ENCODE results near the gene FBP2. TPM values are rescaled to one million over a fixed set of nuclear protein-coding genes. Genes with fewer than 3 reads are reported as not detected.
"Not testable (repeated sequence)": the region's sequence is repeated elsewhere in the genome, so short reads cannot be mapped to it uniquely, and the experiment has no call there.

Gene FBP2
- total RNA-seq, 4 donors from 2014 or later: 1.5 TPM; not detected in 3

GRCh38 chr9:94568250-94568889 is 25.3 kb downstream of the FBP2 start:
- TF ChIP-seq, protein P1, sequence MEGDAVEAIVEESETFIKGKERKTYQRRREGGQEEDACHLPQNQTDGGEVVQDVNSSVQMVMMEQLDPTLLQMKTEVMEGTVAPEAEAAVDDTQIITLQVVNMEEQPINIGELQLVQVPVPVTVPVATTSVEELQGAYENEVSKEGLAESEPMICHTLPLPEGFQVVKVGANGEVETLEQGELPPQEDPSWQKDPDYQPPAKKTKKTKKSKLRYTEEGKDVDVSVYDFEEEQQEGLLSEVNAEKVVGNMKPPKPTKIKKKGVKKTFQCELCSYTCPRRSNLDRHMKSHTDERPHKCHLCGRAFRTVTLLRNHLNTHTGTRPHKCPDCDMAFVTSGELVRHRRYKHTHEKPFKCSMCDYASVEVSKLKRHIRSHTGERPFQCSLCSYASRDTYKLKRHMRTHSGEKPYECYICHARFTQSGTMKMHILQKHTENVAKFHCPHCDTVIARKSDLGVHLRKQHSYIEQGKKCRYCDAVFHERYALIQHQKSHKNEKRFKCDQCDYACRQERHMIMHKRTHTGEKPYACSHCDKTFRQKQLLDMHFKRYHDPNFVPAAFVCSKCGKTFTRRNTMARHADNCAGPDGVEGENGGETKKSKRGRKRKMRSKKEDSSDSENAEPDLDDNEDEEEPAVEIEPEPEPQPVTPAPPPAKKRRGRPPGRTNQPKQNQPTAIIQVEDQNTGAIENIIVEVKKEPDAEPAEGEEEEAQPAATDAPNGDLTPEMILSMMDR (IDR thresholded peaks at IDR 0.05): no peak
- TF ChIP-seq POLR2A (IDR thresholded peaks at IDR 0.05): no peak
- 74 to 87% methylated on average over 3 of the region's 3 CpGs for WGBS, 2 donors
- intact Hi-C loops (cut with DNase I; ENCODE audit: low total_unique reads): no loop called here

GRCh38 chr9:94567271-94567670 is 26.4 kb downstream of the FBP2 start:
- TF ChIP-seq, protein P1 (IDR thresholded peaks at IDR 0.05): no peak
- no peak for TF ChIP-seq POLR2A (IDR thresholded peaks at IDR 0.05)
- H3K4me3 ChIP-seq (ENCODE audit: low read depth, poor library complexity, severe bottlenecking): no peak overlapping the region
- 75 to 80% methylated on average over 2 of the region's 2 CpGs for WGBS, 2 donors
- DNase-seq (ENCODE audit: low spot score in 2 of 2): no peak
- intact Hi-C loops (cut with DNase I; ENCODE audit: low total_unique reads): no loop called here

More at GRCh38 chr9:94568250-94568889, 25.3 kb downstream of the FBP2 start:
- DNase-seq (ENCODE audit: low spot score in 2 of 2): no peak
- no peak overlapping the region for H3K4me3 ChIP-seq (ENCODE audit: low read depth, poor library complexity, severe bottlenecking)

- TF ChIP-seq, protein P1 (IDR thresholded peaks at IDR 0.05): no peak
- TF ChIP-seq POLR2A (IDR thresholded peaks at IDR 0.05): no peak
- intact Hi-C loops (cut with DNase I; ENCODE audit: low total_unique reads): no loop called here
- no peak overlapping the region for H3K4me3 ChIP-seq (ENCODE audit: low read depth, poor library complexity, severe bottlenecking)
- no peak for DNase-seq (ENCODE audit: low spot score in 2 of 2)
Observed at GRCh38 chr9:94566550-94566949, 27.1 kb downstream of the FBP2 start.

DNA sequence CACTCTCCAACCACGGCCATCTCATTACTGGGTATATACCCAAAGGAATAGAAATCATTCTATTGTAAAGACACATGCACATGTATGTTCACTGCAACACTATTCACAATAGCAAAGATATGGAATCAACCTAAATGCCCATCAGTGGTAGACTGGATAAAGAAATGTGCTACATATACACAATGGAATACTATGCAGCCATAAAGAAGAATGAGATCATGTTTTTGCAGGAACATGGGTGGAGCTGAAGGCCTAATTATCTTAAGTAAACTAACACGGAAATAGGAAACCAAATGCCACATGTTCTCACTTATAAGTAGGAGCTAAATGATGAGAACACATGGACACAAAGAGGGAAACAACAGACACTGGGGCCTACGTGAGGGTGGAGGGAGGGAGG is 29.3 kb downstream of the FBP2 start:
- WGBS, 2 donors: 47 to 63% methylated on average over 3 of the region's 3 CpGs
- intact Hi-C loops (cut with DNase I; ENCODE audit: low total_unique reads); DNase-seq (ENCODE audit: low spot score in 2 of 2): not testable (repeated sequence)

DNA sequence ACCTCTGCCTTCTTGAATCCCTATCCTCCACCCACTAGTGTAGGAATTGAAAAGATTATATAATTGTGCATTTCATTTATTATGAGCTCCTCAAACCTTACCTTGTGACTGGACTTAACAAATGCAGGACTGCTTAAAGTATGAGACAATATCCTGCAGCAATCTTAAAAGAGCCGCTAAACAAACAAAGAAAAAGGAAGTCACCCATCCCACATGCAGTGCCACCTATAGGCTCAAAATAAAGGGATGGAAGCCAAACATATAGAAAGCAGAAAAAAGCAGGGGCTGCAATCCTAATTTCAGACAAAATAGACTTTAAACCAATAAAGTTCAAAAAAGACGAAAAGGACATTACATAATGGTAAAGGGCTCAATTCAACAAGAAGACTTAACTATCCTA is 30.1 kb downstream of the FBP2 start:
- 63 to 93% methylated on average over 2 of the region's 2 CpGs for WGBS, 2 donors
- no peak for TF ChIP-seq POLR2A (IDR thresholded peaks at IDR 0.05)
- TF ChIP-seq, protein P1 (IDR thresholded peaks at IDR 0.05): no peak
- intact Hi-C loops (cut with DNase I; ENCODE audit: low total_unique reads): no loop called here

More for the DNA sequence above, 29.3 kb downstream of the FBP2 start:
- not testable (repeated sequence) for H3K4me3 ChIP-seq (ENCODE audit: low read depth, poor library complexity, severe bottlenecking)

DNA sequence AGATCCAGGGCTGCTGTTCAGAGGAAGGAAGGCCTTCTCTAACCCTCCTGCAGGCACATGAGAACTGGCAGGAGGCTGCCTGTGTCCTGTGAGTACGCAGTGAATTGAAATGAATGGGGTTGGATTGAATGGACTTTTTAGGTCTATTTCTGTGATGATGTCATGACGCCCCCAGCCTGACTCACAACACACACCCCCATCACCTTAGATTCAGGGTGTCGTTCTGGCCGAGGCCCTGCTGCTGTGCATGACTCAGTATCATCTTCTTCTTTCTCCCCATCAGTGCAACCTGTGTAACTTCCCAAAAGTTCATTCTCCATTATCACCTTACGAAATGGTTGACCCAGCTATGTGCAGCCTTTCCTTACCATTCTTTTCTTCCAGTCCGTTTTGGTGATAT is 33.4 kb downstream of the FBP2 start:
- no peak for TF ChIP-seq POLR2A (IDR thresholded peaks at IDR 0.05)
- TF ChIP-seq, protein P1 (IDR thresholded peaks at IDR 0.05): no peak
- intact Hi-C loops (cut with DNase I; ENCODE audit: low total_unique reads): no loop called here
- no peak overlapping the region for H3K4me3 ChIP-seq (ENCODE audit: low read depth, poor library complexity, severe bottlenecking)
- WGBS, 2 donors: 88 to 93% methylated on average over 6 of the region's 6 CpGs
- DNase-seq (ENCODE audit: low spot score in 2 of 2): no peak

More for the DNA sequence above, 30.1 kb downstream of the FBP2 start:
- DNase-seq (ENCODE audit: low spot score in 2 of 2): no peak
- no peak overlapping the region for H3K4me3 ChIP-seq (ENCODE audit: low read depth, poor library complexity, severe bottlenecking)

Measured in lower leg skin (tissue), 4 donors.